Type B pancreatic cell (in vitro differentiated cells): ENCODE results near the gene TMEM11. TPM values are rescaled to one million over a fixed set of nuclear protein-coding genes. Genes with fewer than 3 reads are reported as not detected.

Experiments
- DNase-seq: peaks from one replicate; pipeline ENCODE4 v3.0.0; 2021; ENCODE audit warnings: mixed read lengths; ENCODE audit not compliant: unreplicated experiment; ENCODE audit errors: extremely low spot score
- H3K27ac Mint-ChIP-seq: 2 replicates; pipeline ENCODE4 v1.8.0; 2021; ENCODE audit warnings: mild to moderate bottlenecking, mixed read lengths
- H3K27me3 Mint-ChIP-seq: 2 replicates; pipeline ENCODE4 v1.8.0; 2021; ENCODE audit warnings: mixed read lengths
- H3K36me3 Mint-ChIP-seq: 2 replicates; pipeline ENCODE4 v1.8.0; 2021; ENCODE audit warnings: mixed read lengths
- H3K4me1 Mint-ChIP-seq: one replicate; pipeline ENCODE4 v1.8.0; 2021; ENCODE audit warnings: mixed read lengths; ENCODE audit not compliant: unreplicated experiment
- H3K4me3 Mint-ChIP-seq: 2 replicates; pipeline ENCODE4 v1.8.0; 2021; ENCODE audit warnings: mild to moderate bottlenecking, mixed read lengths
- H3K9me3 Mint-ChIP-seq: 2 replicates; pipeline ENCODE4 v1.8.0; 2021; ENCODE audit warnings: mixed read lengths
- total RNA-seq: library from RNA; stranded (reverse); gene quantifications from 2 replicates; pipeline ENCODE4 v1.2.1, GENCODE V29; 2021; ENCODE audit warnings: low replicate concordance
- TF ChIP-seq, protein P1 (sequence below): fragments of 200-600 bp; sonication (generic); conservative IDR thresholded peaks from 2 replicates; pipeline ENCODE4 v1.5.0; 2021; ENCODE audit warnings: antibody characterized with exemption, mild to moderate bottlenecking

Gene TMEM11
- total RNA-seq, 1 donor from 2014 or later, result 28.4 TPM

- no peaks in the 10 kb centered on the region for H3K27me3 Mint-ChIP-seq
- peaks cover 4% of the 10 kb centered on the region for H3K9me3 Mint-ChIP-seq
- H3K4me3 Mint-ChIP-seq, result no peak overlapping the region
- H3K4me1 Mint-ChIP-seq, result peaks cover 10% of the 10 kb centered on the region
- no peak for DNase-seq
- TF ChIP-seq, protein P1, sequence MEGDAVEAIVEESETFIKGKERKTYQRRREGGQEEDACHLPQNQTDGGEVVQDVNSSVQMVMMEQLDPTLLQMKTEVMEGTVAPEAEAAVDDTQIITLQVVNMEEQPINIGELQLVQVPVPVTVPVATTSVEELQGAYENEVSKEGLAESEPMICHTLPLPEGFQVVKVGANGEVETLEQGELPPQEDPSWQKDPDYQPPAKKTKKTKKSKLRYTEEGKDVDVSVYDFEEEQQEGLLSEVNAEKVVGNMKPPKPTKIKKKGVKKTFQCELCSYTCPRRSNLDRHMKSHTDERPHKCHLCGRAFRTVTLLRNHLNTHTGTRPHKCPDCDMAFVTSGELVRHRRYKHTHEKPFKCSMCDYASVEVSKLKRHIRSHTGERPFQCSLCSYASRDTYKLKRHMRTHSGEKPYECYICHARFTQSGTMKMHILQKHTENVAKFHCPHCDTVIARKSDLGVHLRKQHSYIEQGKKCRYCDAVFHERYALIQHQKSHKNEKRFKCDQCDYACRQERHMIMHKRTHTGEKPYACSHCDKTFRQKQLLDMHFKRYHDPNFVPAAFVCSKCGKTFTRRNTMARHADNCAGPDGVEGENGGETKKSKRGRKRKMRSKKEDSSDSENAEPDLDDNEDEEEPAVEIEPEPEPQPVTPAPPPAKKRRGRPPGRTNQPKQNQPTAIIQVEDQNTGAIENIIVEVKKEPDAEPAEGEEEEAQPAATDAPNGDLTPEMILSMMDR, result peak; percentile 72
- peak overlapping the region; percentile 81 for H3K27ac Mint-ChIP-seq
- no peaks in the 10 kb centered on the region for H3K36me3 Mint-ChIP-seq
Observed at GRCh38 chr17:21239680-21240368, 25.9 kb upstream of the TMEM11 start.

DNA sequence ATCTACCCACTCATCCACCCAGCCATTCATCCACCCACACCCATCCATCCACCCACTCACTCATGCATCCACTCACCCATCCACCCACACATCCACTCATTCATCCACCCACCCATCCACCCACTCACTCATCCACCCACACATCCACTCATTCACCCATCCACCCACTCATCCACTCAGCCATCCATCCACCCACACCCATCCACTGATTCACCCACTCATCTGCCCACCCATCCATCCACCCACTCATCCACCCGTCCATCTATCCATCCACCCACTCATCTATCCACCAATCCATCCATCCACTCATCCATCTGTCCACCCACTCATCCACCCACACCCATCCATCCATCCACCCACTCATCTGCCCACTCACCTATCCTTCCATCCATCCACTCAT is 22.0 kb upstream of the TMEM11 start:
- no peak for DNase-seq
- Mint-ChIP-seq H3K4me1 (peaks cover 10% of the 10 kb centered on the region), H3K9me3 (peaks cover 4% of the 10 kb centered on the region), H3K27me3 (no peaks in the 10 kb centered on the region), H3K36me3 (no peaks in the 10 kb centered on the region), H3K27ac (no peak overlapping the region), H3K4me3 (no peak overlapping the region)
- TF ChIP-seq, protein P1, result no peak

GRCh38 chr17:21233581-21234347 is 19.8 kb upstream of the TMEM11 start:
- TF ChIP-seq, protein P1, result no peak
- H3K9me3 Mint-ChIP-seq, result peaks cover 4% of the 10 kb centered on the region
- H3K36me3 Mint-ChIP-seq, result no peaks in the 10 kb centered on the region

DNA sequence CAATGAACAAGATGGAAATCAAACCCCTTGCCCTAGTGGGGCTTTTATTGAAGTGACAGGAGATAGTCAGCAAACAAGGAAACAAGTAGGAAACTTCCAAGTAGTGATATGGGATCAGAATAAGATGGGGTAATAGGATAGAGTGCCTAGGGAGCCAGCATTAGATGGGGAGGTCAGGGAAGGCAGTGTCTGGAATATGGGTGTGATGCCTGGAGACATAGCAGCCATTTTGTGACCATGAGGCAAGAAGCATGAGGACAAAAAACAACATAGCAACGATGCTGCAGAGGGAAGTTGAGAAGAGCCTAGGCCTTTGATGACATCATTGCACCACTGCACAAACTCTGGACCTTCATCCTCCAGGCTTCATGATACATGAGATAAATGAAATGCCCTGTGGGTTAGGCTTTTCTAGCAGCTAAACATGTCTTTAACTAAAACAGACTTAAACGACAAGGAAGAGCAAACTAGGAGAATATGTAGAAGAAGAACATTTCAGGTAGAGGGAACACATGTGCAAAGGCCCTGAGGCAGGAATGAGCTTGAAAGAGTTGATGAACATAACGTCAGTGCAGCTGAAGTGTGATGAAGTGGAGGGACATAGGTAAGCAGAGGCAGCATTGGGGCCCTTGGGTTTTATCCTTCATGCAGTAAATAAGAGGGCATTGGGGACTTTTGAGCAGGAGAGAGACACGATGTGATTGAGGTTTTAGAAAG is 18.2 kb upstream of the TMEM11 start:
- no peak overlapping the region for H3K27ac Mint-ChIP-seq
- H3K9me3 Mint-ChIP-seq, result no peaks in the 10 kb centered on the region
- no peaks in the 10 kb centered on the region for H3K36me3 Mint-ChIP-seq
- no peak overlapping the region for H3K4me3 Mint-ChIP-seq
- no peak for DNase-seq
- no peaks in the 10 kb centered on the region for H3K4me1 Mint-ChIP-seq
- H3K27me3 Mint-ChIP-seq, result no peaks in the 10 kb centered on the region
- TF ChIP-seq, protein P1, result no peak

More at GRCh38 chr17:21233581-21234347, 19.8 kb upstream of the TMEM11 start:
- Mint-ChIP-seq H3K4me3 (no peak overlapping the region), H3K27me3 (no peaks in the 10 kb centered on the region), H3K4me1 (no peaks in the 10 kb centered on the region), H3K27ac (no peak overlapping the region)
- no peak for DNase-seq

- DNase-seq, result no peak
- H3K27me3 Mint-ChIP-seq, result no peaks in the 10 kb centered on the region
- H3K9me3 Mint-ChIP-seq, result no peaks in the 10 kb centered on the region
- no peak overlapping the region for H3K27ac Mint-ChIP-seq
- no peaks in the 10 kb centered on the region for H3K4me1 Mint-ChIP-seq
- no peaks in the 10 kb centered on the region for H3K36me3 Mint-ChIP-seq
- TF ChIP-seq, protein P1, result no peak
- no peak overlapping the region for H3K4me3 Mint-ChIP-seq
Observed at GRCh38 chr17:21231533-21231932, 17.6 kb upstream of the TMEM11 start.
